VCaP (cell line): Measurements from ENCODE around the gene ZNF217.
"Not testable (repeated sequence)": the region's sequence is repeated elsewhere in the genome, so short reads cannot be mapped to it uniquely, and the experiment has no call there.

Experiments used
- H3K27ac ChIP-seq: fragments of 450-650 bp; 2 replicates; pipeline ENCODE4 v1.5.1; 2017
- TF ChIP-seq, protein P1 (sequence below): fragments of 450-650 bp; conservative IDR thresholded peaks from 2 replicates; pipeline ENCODE4 v1.5.1; 2017; ENCODE audit warnings: mild to moderate bottlenecking, moderate library complexity

ZNF217 gene

GRCh38 chr20:53623454-53624211, 30.0 kb upstream of the ZNF217 start:
- H3K27ac ChIP-seq, result peak overlapping the region; percentile 94
- TF ChIP-seq, protein P1, sequence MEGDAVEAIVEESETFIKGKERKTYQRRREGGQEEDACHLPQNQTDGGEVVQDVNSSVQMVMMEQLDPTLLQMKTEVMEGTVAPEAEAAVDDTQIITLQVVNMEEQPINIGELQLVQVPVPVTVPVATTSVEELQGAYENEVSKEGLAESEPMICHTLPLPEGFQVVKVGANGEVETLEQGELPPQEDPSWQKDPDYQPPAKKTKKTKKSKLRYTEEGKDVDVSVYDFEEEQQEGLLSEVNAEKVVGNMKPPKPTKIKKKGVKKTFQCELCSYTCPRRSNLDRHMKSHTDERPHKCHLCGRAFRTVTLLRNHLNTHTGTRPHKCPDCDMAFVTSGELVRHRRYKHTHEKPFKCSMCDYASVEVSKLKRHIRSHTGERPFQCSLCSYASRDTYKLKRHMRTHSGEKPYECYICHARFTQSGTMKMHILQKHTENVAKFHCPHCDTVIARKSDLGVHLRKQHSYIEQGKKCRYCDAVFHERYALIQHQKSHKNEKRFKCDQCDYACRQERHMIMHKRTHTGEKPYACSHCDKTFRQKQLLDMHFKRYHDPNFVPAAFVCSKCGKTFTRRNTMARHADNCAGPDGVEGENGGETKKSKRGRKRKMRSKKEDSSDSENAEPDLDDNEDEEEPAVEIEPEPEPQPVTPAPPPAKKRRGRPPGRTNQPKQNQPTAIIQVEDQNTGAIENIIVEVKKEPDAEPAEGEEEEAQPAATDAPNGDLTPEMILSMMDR, result 0 out of 2 replicates have a peak, but pooled peaks have one; percentile 12

- H3K27ac ChIP-seq, result peak overlapping the region; percentile 94
Observed at GRCh38 chr20:53623134-53623453, 29.5 kb upstream of the ZNF217 start.

GRCh38 chr20:53622247-53623133, 28.9 kb upstream of the ZNF217 start:
- TF ChIP-seq, protein P1, result no peak
- peak overlapping the region; percentile 94 for H3K27ac ChIP-seq

More at GRCh38 chr20:53623134-53623453, 29.5 kb upstream of the ZNF217 start:
- TF ChIP-seq, protein P1, result no peak

DNA sequence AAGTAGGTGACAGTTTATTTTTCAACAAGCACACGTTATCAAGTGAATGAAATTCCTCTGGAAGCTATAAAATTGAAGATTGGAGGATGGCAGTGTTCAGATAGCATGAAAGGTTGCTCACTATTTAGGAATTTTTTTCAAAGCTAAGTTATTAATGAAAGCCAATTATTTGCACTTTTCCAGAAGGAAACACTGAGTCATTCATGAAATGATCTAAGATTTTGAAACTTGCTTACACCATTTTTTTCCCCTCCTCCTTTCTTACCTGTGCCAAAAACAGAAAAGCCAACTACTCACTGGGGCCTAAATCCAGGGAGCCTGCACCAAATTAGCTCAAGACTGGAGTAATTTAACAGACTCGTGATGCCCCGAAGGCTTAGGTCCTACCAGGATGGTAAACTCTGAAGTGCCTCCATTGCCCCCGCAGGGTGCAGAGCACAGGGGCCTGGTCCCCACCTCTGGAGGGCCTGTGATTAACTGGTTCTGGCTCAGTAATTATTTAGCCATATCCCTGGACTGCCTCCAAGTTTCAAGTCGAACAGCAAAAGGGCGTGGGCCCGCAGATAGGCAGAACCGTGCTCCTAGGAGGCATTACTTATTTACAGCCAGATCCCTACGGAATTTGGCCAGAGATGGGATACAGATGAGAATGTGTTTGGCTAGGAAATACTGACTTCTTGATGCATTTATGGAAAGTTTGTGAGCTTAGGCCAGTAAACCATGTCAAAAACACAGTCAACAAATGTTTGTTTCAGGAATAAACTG, 28.0 kb upstream of the ZNF217 start:
- TF ChIP-seq, protein P1, result no peak
- peak overlapping the region; percentile 94 for H3K27ac ChIP-seq

GRCh38 chr20:53618490-53619000, 24.9 kb upstream of the ZNF217 start:
- H3K27ac ChIP-seq, result not testable (repeated sequence)

GRCh38 chr20:53617791-53618489, 24.3 kb upstream of the ZNF217 start:
- TF ChIP-seq, protein P1, result no peak
- no peak overlapping the region for H3K27ac ChIP-seq

DNA sequence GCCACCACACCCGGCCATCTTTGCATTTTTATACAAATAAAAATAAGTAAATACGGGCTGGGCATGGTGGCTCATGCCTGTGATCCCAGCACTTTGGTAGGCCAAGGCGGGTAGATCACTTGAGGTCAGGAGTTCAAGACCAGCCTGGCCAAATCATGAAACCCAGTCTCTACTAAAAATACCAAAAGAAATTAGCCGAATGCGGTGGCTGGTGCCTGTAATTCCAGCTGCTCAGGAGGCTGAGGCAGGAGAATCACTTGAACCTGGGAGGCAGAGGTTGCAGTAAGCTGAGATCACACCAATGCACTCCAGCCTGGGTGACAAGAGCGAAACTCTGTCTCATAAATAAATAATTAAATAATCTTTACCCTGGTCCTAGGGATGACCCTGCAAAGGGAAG, 22.9 kb upstream of the ZNF217 start:
- H3K27ac ChIP-seq, result not testable (repeated sequence)
